Activated CD4-positive, CD25-positive, alpha-beta regulatory T cell treated with anti-CD3 and anti-CD28 coated beads, Interleukin-2, amount 50 U/mL, for 24 hours (primary cell): ENCODE data around the gene PURB.
A peak's percentile ranks its signal among the peaks of the same experiment; 100 is the strongest.
"Not testable (repeated sequence)": the region's sequence is repeated elsewhere in the genome, so short reads cannot be mapped to it uniquely, and the experiment has no call there.

Experiments
- ATAC-seq, 2 donors: fragments of 150-1000 bp; cut with Tn5 transposase; one replicate each; pipeline ENCODE4 v1.10.0; 2021; ENCODE audit warnings: mild to moderate bottlenecking in 1 of 2, moderate library complexity in 1 of 2

The PURB gene

GRCh38 chr7:44885394-44886317 is at the start of gene PURB:
TSS of gene PURB (minus strand) at chr7:44885530. CDS start at chr7:44885348, 182 bp downstream.
- ATAC-seq: peak; percentile 95

GRCh38 chr7:44935016-44935415 is 49.7 kb upstream of the PURB start:
- no peak for ATAC-seq

- ATAC-seq: not testable (repeated sequence)
Observed at GRCh38 chr7:44934510-44934909, 49.2 kb upstream of the PURB start.

GRCh38 chr7:44930921-44931320 is 45.6 kb upstream of the PURB start:
- ATAC-seq: no peak

GRCh38 chr7:44922351-44922694 is 37.0 kb upstream of the PURB start:
- no peak for ATAC-seq

GRCh38 chr7:44921607-44922350 is 36.4 kb upstream of the PURB start:
- peak; percentile 98 for ATAC-seq

GRCh38 chr7:44920119-44920518 is 34.8 kb upstream of the PURB start:
- ATAC-seq: no peak

GRCh38 chr7:44918029-44918428 is 32.7 kb upstream of the PURB start:
- ATAC-seq: no peak

- ATAC-seq: no peak
Observed at GRCh38 chr7:44917465-44917864, 32.1 kb upstream of the PURB start.

- peak; percentile 100 for ATAC-seq
Observed at GRCh38 chr7:44914992-44915607, 29.8 kb upstream of the PURB start.

GRCh38 chr7:44912775-44913347 is 27.5 kb upstream of the PURB start:
- ATAC-seq: no peak

GRCh38 chr7:44911911-44912310 is 26.6 kb upstream of the PURB start:
- ATAC-seq: no peak

GRCh38 chr7:44909596-44910389 is 24.5 kb upstream of the PURB start:
- no peak for ATAC-seq

GRCh38 chr7:44906965-44907364 is 21.6 kb upstream of the PURB start:
- ATAC-seq: no peak

GRCh38 chr7:44905002-44905635 is 19.8 kb upstream of the PURB start:
- no peak for ATAC-seq

GRCh38 chr7:44899443-44899842 is 14.1 kb upstream of the PURB start:
- no peak for ATAC-seq

- no peak for ATAC-seq
Observed at GRCh38 chr7:44898039-44898438, 12.7 kb upstream of the PURB start.

- no peak for ATAC-seq
Observed at GRCh38 chr7:44897309-44897708, 12.0 kb upstream of the PURB start.

- no peak for ATAC-seq
Observed at GRCh38 chr7:44894888-44895580, 9.7 kb upstream of the PURB start.

- no peak for ATAC-seq
Observed at GRCh38 chr7:44893710-44894234, 8.4 kb upstream of the PURB start.

- ATAC-seq: no peak
Observed at GRCh38 chr7:44891791-44892190, 6.5 kb upstream of the PURB start.
